ENCODE results near the gene SLC15A5.

DNA sequence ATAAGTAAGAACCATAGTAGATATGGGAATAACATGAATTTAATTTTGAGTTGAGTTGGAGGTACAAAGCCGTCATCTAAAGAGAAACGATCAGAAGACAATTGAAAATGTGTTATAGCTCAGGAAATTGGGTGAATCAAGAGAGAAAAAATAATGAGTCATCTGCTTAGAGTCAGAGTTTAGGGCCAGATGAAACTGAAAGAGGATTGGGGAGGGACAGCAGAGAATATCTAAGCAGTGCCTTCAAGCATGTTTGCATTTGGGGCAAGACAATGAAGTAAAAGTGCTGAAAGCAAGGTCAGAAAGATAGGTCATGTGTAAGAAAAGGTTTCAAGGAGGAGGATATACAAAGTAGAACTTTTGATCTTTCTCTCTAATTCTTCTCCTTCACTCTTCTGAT lies 49.4 kb downstream of the SLC15A5 start:
- TF ChIP-seq, protein P1, sequence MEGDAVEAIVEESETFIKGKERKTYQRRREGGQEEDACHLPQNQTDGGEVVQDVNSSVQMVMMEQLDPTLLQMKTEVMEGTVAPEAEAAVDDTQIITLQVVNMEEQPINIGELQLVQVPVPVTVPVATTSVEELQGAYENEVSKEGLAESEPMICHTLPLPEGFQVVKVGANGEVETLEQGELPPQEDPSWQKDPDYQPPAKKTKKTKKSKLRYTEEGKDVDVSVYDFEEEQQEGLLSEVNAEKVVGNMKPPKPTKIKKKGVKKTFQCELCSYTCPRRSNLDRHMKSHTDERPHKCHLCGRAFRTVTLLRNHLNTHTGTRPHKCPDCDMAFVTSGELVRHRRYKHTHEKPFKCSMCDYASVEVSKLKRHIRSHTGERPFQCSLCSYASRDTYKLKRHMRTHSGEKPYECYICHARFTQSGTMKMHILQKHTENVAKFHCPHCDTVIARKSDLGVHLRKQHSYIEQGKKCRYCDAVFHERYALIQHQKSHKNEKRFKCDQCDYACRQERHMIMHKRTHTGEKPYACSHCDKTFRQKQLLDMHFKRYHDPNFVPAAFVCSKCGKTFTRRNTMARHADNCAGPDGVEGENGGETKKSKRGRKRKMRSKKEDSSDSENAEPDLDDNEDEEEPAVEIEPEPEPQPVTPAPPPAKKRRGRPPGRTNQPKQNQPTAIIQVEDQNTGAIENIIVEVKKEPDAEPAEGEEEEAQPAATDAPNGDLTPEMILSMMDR (IDR thresholded peaks at IDR 0.05) = no peak
- TF ChIP-seq POLR2A (IDR thresholded peaks at IDR 0.05) = no peak
